HepG2 (cell line): ENCODE data around the gene SLC16A11. TPM values are rescaled to one million over a fixed set of nuclear protein-coding genes. Genes with fewer than 3 reads are reported as not detected.

Experiments
- HNF1B ChIP-seq: sonication (generic); formaldehyde crosslinking; IDR thresholded peaks from 2 replicates; pipeline ENCODE4 v1.5.1; 2020; ENCODE audit warnings: mild to moderate bottlenecking, moderate library complexity, missing genetic modification reagents
- KDM3A ChIP-seq: IDR thresholded peaks from 2 replicates; pipeline ENCODE4 v1.6.1; 2018; ENCODE audit warnings: low read depth, missing compliant biosample characterization
- KLF6 ChIP-seq: IDR thresholded peaks from 2 replicates; pipeline ENCODE4 v1.8.0; 2016; ENCODE audit warnings: missing biosample characterization, missing genetic modification reagents
- MIXL1 ChIP-seq: IDR thresholded peaks from 2 replicates; pipeline ENCODE4 v1.6.1; 2016
- PBX2 ChIP-seq: IDR thresholded peaks from 2 replicates; pipeline ENCODE4 v1.6.1; 2016; ENCODE audit warnings: control low read depth
- POLR2G ChIP-seq: fragments of 200-400 bp; formaldehyde crosslinking; IDR thresholded peaks from 2 replicates; pipeline ENCODE4 v1.6.1; 2018; ENCODE audit warnings: mild to moderate bottlenecking, low read depth, low read length, moderate library complexity
- SMARCC2 ChIP-seq: fragments of 450-650 bp; IDR thresholded peaks from 2 replicates; pipeline ENCODE4 v1.6.1; 2017; ENCODE audit warnings: antibody characterized with exemption, mild to moderate bottlenecking
- SNAPC2 ChIP-seq: sonication (generic); formaldehyde crosslinking; IDR thresholded peaks from 2 replicates; pipeline ENCODE4 v1.8.1; 2022; ENCODE audit warnings: mild to moderate bottlenecking, missing genetic modification reagents
- ZBTB25 ChIP-seq: IDR thresholded peaks from 2 replicates; pipeline ENCODE4 v1.6.1; 2018; ENCODE audit warnings: missing genetic modification reagents
- ZNF275 ChIP-seq: sonication (generic); formaldehyde crosslinking; IDR thresholded peaks from 2 replicates; pipeline ENCODE4 v1.8.0; 2022; ENCODE audit warnings: missing genetic modification reagents, mild to moderate bottlenecking, inconsistent platforms, borderline replicate concordance
- ZNF558 ChIP-seq: sonication (generic); formaldehyde crosslinking; IDR thresholded peaks from 2 replicates; pipeline ENCODE4 v1.9.0; 2022; ENCODE audit warnings: mild to moderate bottlenecking, missing genetic modification reagents, borderline replicate concordance
- ZNF580 ChIP-seq: IDR thresholded peaks from 2 replicates; pipeline ENCODE4 v1.6.1; 2016; ENCODE audit warnings: low read depth, borderline replicate concordance
- ZNF790 ChIP-seq: sonication (generic); formaldehyde crosslinking; IDR thresholded peaks from 2 replicates; pipeline ENCODE4 v1.8.0; 2022; ENCODE audit warnings: missing genetic modification reagents, mild to moderate bottlenecking, borderline replicate concordance
- ZSCAN29 ChIP-seq: sonication (generic); formaldehyde crosslinking; conservative IDR thresholded peaks from 2 replicates; pipeline ENCODE4 v1.4.0; 2020; ENCODE audit warnings: mild to moderate bottlenecking, missing genetic modification reagents
- ZXDC ChIP-seq: sonication (generic); formaldehyde crosslinking; IDR thresholded peaks from 2 replicates; pipeline ENCODE4 v1.5.0; 2020; ENCODE audit warnings: mild to moderate bottlenecking, missing genetic modification reagents
- polyA plus RNA-seq, 8 experiments: library from polyadenylated mRNA; depleted of rRNA in 3 of 8; stranded (reverse) in 7 of 8; unstranded in 1 of 8; fragments of >200 nt; fragmentation: Illumina TruSeq in 4 of 8; extraction: Trizol in 4 of 8; gene quantifications; 2 replicates each; pipeline versions ENCODE4 v1.2.1 to v1.2.3, GENCODE V29; 2011 to 2016; ENCODE audit warnings: low read depth in 4 of 8, missing spikeins in 1 of 8, mixed read lengths in 1 of 8; ENCODE audit not compliant: insufficient read depth in 1 of 8
- total RNA-seq, 5 experiments: library from RNA; depleted of rRNA; stranded (reverse); fragments of >200 nt; fragmentation: Illumina TruSeq; extraction: Trizol; gene quantifications; 2 replicates each; pipeline ENCODE4 v1.2.3, GENCODE V29; 2016; ENCODE audit warnings: low read depth in 1 of 5

Gene SLC16A11
- total and polyA plus RNA-seq, 2 of the 13 experiments (the other 11 are each of a cell fraction or from before 2014, with no cell fraction given) = not detected

GRCh38 chr17:7014261-7014994 is 29.5 kb downstream of the SLC16A11 start (continued):
- TF ChIP-seq SNAPC2 (CRISPR knock-in tag) (no peak), ZBTB25 (CRISPR knock-in tag) (peak; percentile 98), PBX2 (CRISPR knock-in tag) (no peak), POLR2G (peak; percentile 92), KDM3A (peak; percentile 89; the same call in 1 of the 2 replicates), ZNF558 (CRISPR knock-in tag) (no peak), ZNF275 (CRISPR knock-in tag) (peak; percentile 84; the same call in 1 of the 2 replicates), ZNF580 (CRISPR knock-in tag) (no peak; the same call in 1 of the 2 replicates), HNF1B (peak; percentile 19; the same call in 1 of the 2 replicates), MIXL1 (peak; percentile 46; the same call in 1 of the 2 replicates), SMARCC2 (no peak), ZXDC (no peak), ZNF790 (CRISPR knock-in tag) (no peak), KLF6 (CRISPR knock-in tag) (0 out of 2 replicates have a peak, but pooled peaks have one; percentile 33), ZSCAN29 (CRISPR knock-in tag) (0 out of 2 replicates have a peak, but pooled peaks have one; percentile 40)
